Airway epithelial cell (primary cell): ENCODE results near the gene RUVBL1. TPM values are rescaled to one million over a fixed set of nuclear protein-coding genes. Genes with fewer than 3 reads are reported as not detected.

ENCODE experiments used
- total RNA-seq: library from RNA; depleted of rRNA; stranded (reverse); fragments of >200 nt; gene quantifications from 2 replicates; pipeline ENCODE4 v1.2.3, GENCODE V29; 2015

RUVBL1 gene
- total RNA-seq = 93.7 and 109 TPM in 2 replicates

GRCh38 chr3:128123538-128124368 lies at the start of gene RUVBL1:
Gene RUVBL1, minus strand, starts transcription at chr3:128123812. Its CDS starts 88 bp downstream, at chr3:128123724.

GRCh38 chr3:128153156-128154041 lies 29.8 kb upstream of the RUVBL1 start, which contains the start of gene EEFSEC:
Gene EEFSEC, plus strand, starts transcription at chr3:128153481. Its CDS starts 27 bp downstream, at chr3:128153508.

GRCh38 chr3:128051837-128052594 lies 71.6 kb downstream of the RUVBL1 start, which contains the start of gene SEC61A1:
Gene SEC61A1, plus strand, starts transcription at chr3:128052437. Its CDS starts 116 bp downstream, at chr3:128052553.

Other genes with a start within 250 kb of the RUVBL1 start
- gene KBTBD12, start 208.6 kb downstream of the RUVBL1 start, total RNA-seq = not detected in 2 replicates
- 138 and 179 TPM in 2 replicates for gene SEC61A1, start 71.4 kb downstream of the RUVBL1 start, total RNA-seq
- 13.3 and 15.6 TPM in 2 replicates for gene EEFSEC, start 29.7 kb upstream of the RUVBL1 start, total RNA-seq